Measurements from ENCODE around the gene PDLIM4.

- TF ChIP-seq CTCF (IDR thresholded peaks at IDR 0.05) (no peak), POLR2A (IDR thresholded peaks at IDR 0.05) (no peak), POLR2AphosphoS5 (IDR thresholded peaks at IDR 0.05) (no peak)
Measured at GRCh38 chr5:132232465-132232864, 25.0 kb upstream of the PDLIM4 start.

Data from prostate gland (tissue), 2 donors.